ENCODE results near the gene KIR2DL1.
"Not testable (repeated sequence)": the region's sequence is repeated elsewhere in the genome, so short reads cannot be mapped to it uniquely, and the experiment has no call there.

DNA sequence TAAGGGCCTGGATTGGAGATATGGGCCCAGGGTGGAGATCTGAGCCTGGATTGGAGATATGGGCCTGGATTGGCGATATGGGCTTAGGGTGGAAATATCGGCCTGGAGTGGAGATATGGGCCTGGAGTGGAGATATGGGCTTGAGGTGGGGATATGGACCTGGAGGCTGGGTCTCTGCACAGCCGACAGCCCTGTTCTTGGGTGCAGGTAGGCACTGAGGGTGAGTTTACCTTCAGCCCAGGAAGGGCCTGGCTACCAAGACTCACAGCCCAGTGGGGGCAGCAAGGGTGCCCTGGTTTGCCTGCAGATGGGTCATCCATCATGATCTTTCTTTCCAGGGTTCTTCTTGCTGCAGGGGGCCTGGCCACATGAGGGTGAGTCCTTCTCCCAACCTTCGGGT, 918 bp downstream of the KIR2DL1 start:
- TF ChIP-seq, protein P1, sequence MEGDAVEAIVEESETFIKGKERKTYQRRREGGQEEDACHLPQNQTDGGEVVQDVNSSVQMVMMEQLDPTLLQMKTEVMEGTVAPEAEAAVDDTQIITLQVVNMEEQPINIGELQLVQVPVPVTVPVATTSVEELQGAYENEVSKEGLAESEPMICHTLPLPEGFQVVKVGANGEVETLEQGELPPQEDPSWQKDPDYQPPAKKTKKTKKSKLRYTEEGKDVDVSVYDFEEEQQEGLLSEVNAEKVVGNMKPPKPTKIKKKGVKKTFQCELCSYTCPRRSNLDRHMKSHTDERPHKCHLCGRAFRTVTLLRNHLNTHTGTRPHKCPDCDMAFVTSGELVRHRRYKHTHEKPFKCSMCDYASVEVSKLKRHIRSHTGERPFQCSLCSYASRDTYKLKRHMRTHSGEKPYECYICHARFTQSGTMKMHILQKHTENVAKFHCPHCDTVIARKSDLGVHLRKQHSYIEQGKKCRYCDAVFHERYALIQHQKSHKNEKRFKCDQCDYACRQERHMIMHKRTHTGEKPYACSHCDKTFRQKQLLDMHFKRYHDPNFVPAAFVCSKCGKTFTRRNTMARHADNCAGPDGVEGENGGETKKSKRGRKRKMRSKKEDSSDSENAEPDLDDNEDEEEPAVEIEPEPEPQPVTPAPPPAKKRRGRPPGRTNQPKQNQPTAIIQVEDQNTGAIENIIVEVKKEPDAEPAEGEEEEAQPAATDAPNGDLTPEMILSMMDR (IDR thresholded peaks at IDR 0.05; ENCODE audit: poor library complexity, severe bottlenecking): not testable (repeated sequence)
- not testable (repeated sequence) for TF ChIP-seq EZH2 (IDR thresholded peaks at IDR 0.05; ENCODE audit: borderline replicate concordance, insufficient read depth, low read length, poor library complexity, severe bottlenecking); RAD21 (conservative IDR thresholded peaks at IDR 0.05); POLR2AphosphoS5 (IDR thresholded peaks at IDR 0.05); TAF1 (IDR thresholded peaks at IDR 0.05; ENCODE audit: low read depth); EP300 (conservative IDR thresholded peaks at IDR 0.05; ENCODE audit: poor library complexity, severe bottlenecking); MXI1 (conservative IDR thresholded peaks at IDR 0.05; ENCODE audit: poor library complexity, severe bottlenecking); SMC3 (conservative IDR thresholded peaks at IDR 0.05; ENCODE audit: poor library complexity)
- TF ChIP-seq, protein P2, sequence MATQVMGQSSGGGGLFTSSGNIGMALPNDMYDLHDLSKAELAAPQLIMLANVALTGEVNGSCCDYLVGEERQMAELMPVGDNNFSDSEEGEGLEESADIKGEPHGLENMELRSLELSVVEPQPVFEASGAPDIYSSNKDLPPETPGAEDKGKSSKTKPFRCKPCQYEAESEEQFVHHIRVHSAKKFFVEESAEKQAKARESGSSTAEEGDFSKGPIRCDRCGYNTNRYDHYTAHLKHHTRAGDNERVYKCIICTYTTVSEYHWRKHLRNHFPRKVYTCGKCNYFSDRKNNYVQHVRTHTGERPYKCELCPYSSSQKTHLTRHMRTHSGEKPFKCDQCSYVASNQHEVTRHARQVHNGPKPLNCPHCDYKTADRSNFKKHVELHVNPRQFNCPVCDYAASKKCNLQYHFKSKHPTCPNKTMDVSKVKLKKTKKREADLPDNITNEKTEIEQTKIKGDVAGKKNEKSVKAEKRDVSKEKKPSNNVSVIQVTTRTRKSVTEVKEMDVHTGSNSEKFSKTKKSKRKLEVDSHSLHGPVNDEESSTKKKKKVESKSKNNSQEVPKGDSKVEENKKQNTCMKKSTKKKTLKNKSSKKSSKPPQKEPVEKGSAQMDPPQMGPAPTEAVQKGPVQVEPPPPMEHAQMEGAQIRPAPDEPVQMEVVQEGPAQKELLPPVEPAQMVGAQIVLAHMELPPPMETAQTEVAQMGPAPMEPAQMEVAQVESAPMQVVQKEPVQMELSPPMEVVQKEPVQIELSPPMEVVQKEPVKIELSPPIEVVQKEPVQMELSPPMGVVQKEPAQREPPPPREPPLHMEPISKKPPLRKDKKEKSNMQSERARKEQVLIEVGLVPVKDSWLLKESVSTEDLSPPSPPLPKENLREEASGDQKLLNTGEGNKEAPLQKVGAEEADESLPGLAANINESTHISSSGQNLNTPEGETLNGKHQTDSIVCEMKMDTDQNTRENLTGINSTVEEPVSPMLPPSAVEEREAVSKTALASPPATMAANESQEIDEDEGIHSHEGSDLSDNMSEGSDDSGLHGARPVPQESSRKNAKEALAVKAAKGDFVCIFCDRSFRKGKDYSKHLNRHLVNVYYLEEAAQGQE (IDR thresholded peaks at IDR 0.05; ENCODE audit: borderline replicate concordance): not testable (repeated sequence)

All from neural cell (in vitro differentiated cells).